HL-60 (cell line): ENCODE measurements around the gene RPL35A.

Experiments used
- SPI1 ChIP-seq: IDR thresholded peaks from 2 replicates; pipeline ENCODE4 v1.6.1; 2012; ENCODE audit warnings: low read depth, mild to moderate bottlenecking, borderline replicate concordance
- TF ChIP-seq, protein P1 (sequence below): IDR thresholded peaks from one replicate; pipeline ENCODE4 v1.5.1; 2011; ENCODE audit warnings: low read length, control low read depth, inconsistent platforms; ENCODE audit not compliant: insufficient read depth
- TF ChIP-seq, protein P2 (sequence below): IDR thresholded peaks from 2 replicates; pipeline ENCODE4 v1.6.1; 2012; ENCODE audit warnings: low read depth; ENCODE audit not compliant: insufficient replicate concordance

DNA sequence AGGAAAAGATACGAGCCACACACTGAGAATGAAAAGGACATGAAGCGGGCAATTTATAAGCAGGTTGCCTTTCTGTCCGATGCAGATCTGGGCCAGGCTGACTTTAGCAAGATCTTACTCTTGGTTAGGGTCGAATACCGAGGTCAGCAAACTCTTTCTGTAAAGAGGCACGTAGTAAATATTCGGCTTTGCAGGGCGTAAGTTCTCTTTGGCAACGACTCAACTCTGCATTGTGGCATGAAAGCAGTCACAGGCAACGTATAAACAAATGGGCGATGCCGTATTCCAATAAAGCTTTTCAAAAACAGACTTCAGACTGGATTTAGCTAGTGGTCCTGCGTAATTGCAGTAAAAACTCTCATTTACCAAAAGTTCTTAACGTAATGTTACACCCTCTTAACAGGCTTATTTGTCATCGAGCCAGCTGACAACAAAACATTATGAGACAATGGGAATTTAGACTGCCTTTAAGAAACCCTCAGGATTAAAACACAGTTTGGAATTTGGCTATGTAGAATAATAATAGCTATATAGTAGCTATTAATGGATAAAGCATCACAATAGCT lies 13.1 kb upstream of the RPL35A start:
- TF ChIP-seq SPI1, result no peak
- TF ChIP-seq, protein P1, sequence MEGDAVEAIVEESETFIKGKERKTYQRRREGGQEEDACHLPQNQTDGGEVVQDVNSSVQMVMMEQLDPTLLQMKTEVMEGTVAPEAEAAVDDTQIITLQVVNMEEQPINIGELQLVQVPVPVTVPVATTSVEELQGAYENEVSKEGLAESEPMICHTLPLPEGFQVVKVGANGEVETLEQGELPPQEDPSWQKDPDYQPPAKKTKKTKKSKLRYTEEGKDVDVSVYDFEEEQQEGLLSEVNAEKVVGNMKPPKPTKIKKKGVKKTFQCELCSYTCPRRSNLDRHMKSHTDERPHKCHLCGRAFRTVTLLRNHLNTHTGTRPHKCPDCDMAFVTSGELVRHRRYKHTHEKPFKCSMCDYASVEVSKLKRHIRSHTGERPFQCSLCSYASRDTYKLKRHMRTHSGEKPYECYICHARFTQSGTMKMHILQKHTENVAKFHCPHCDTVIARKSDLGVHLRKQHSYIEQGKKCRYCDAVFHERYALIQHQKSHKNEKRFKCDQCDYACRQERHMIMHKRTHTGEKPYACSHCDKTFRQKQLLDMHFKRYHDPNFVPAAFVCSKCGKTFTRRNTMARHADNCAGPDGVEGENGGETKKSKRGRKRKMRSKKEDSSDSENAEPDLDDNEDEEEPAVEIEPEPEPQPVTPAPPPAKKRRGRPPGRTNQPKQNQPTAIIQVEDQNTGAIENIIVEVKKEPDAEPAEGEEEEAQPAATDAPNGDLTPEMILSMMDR, result no peak
- TF ChIP-seq, protein P2, sequence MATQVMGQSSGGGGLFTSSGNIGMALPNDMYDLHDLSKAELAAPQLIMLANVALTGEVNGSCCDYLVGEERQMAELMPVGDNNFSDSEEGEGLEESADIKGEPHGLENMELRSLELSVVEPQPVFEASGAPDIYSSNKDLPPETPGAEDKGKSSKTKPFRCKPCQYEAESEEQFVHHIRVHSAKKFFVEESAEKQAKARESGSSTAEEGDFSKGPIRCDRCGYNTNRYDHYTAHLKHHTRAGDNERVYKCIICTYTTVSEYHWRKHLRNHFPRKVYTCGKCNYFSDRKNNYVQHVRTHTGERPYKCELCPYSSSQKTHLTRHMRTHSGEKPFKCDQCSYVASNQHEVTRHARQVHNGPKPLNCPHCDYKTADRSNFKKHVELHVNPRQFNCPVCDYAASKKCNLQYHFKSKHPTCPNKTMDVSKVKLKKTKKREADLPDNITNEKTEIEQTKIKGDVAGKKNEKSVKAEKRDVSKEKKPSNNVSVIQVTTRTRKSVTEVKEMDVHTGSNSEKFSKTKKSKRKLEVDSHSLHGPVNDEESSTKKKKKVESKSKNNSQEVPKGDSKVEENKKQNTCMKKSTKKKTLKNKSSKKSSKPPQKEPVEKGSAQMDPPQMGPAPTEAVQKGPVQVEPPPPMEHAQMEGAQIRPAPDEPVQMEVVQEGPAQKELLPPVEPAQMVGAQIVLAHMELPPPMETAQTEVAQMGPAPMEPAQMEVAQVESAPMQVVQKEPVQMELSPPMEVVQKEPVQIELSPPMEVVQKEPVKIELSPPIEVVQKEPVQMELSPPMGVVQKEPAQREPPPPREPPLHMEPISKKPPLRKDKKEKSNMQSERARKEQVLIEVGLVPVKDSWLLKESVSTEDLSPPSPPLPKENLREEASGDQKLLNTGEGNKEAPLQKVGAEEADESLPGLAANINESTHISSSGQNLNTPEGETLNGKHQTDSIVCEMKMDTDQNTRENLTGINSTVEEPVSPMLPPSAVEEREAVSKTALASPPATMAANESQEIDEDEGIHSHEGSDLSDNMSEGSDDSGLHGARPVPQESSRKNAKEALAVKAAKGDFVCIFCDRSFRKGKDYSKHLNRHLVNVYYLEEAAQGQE, result no peak
